Body of pancreas (tissue), 4 donors: Measurements from ENCODE around the gene VAMP3. TPM values are rescaled to one million over a fixed set of nuclear protein-coding genes. Genes with fewer than 3 reads are reported as not detected.

Source experiments
- ATAC-seq: fragments of 150-250 bp; one replicate; pipeline ENCODE4 v1.9.1; 2016
- DNase-seq, 4 donors: peaks; one replicate each; pipeline ENCODE4 v3.0.0-alpha.2; 2019
- H3K27ac ChIP-seq, 4 donors: fragments of 200-600 bp; sonication (generic); 1 replicate in 3 of 4; 2 replicates in 1 of 4; pipeline versions ENCODE4 v1.5.1 to v1.6.1; 2016 to 2019; ENCODE audit warnings: mild to moderate bottlenecking in 1 of 4, mixed read lengths in 1 of 4, moderate library complexity in 1 of 4
- H3K27me3 ChIP-seq, 2 donors: fragments of 200-600 bp; sonication (generic); one replicate each; pipeline ENCODE4 v1.6.0; 2016; ENCODE audit warnings: mild to moderate bottlenecking in 1 of 2
- H3K36me3 ChIP-seq, 2 donors: fragments of 200-600 bp; sonication (generic); replicated peaks in 1 of 2; 2 replicates each; pipeline ENCODE4 v1.5.1; 2016; ENCODE audit warnings: low read depth in 2 of 2; ENCODE audit not compliant: insufficient read depth in 1 of 2
- H3K4me1 ChIP-seq: fragments of 200-600 bp; sonication (generic); one replicate; pipeline ENCODE4 v1.6.0; 2016
- H3K4me3 ChIP-seq, 2 donors: fragments of 200-600 bp; sonication (generic); 1 replicate in 1 of 2; 2 replicates in 1 of 2; pipeline ENCODE4 v1.5.1; 2016 to 2019
- H3K9me3 ChIP-seq, 3 donors: fragments of 200-600 bp; sonication (generic); 1 replicate in 2 of 3; 2 replicates in 1 of 3; pipeline ENCODE4 v1.5.1; 2016
- POLR2A ChIP-seq, 3 donors: fragments of 450-650 bp; IDR thresholded peaks; one replicate each; pipeline ENCODE4 v1.6.1; 2016; ENCODE audit warnings: antibody characterized with exemption in 3 of 3, mild to moderate bottlenecking in 2 of 3
- WGBS, 2 donors: methylation state at CpG; one replicate each; pipeline ENCODE4 v1.1.5; 2017; 5-methylcytosine and 5-hydroxymethylcytosine counted together
- intact Hi-C: fragments of 100-400 bp; cut with DNase I; formaldehyde crosslinking; loops from one replicate; pipeline ENCODE4 v1.15.1; 2023
- total RNA-seq, 2 donors: library from RNA; depleted of rRNA; stranded (reverse); fragments of >200 nt; gene quantifications; one replicate each; pipeline ENCODE4 v1.1.0, GENCODE V29; 2016
- TF ChIP-seq, protein P1 (sequence below), 7 experiments: fragments of 450-650 bp in 4 of 7; fragments of 200-600 bp in 3 of 7; sonication (generic) in 3 of 7; IDR thresholded peaks; one replicate each; pipeline ENCODE4 v1.5.1; 2016 to 2019; ENCODE audit warnings: antibody characterized with exemption in 7 of 7

VAMP3 gene
- total RNA-seq, 2 donors from 2014 or later = 28.0 to 43.3 TPM

DNA sequence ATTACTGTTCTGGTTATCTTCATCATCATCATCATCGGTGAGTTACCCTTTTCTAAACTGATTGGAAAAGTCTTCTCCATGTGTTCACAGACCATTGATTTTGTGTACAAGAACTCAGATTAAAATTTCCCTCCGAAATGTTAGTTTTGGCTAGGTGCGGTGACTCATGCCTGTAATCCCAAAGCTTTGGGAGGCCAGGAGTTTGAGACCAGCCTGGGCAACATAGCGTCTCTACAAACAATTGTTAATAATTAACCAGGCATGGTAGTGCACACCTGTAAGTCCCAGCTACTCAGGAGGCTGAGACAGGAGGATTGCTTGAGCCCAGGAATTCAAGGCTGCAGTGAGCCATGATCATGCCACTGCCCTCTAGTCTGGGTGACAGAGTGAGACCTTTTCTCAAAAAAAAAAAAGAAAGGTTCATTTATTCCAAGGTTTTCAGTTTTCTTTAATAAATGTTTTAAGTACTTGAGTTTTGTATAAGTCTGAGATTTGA is 7.1 kb downstream of the VAMP3 start:
- no peak for TF ChIP-seq POLR2A (IDR thresholded peaks at IDR 0.05)
- TF ChIP-seq, protein P1, sequence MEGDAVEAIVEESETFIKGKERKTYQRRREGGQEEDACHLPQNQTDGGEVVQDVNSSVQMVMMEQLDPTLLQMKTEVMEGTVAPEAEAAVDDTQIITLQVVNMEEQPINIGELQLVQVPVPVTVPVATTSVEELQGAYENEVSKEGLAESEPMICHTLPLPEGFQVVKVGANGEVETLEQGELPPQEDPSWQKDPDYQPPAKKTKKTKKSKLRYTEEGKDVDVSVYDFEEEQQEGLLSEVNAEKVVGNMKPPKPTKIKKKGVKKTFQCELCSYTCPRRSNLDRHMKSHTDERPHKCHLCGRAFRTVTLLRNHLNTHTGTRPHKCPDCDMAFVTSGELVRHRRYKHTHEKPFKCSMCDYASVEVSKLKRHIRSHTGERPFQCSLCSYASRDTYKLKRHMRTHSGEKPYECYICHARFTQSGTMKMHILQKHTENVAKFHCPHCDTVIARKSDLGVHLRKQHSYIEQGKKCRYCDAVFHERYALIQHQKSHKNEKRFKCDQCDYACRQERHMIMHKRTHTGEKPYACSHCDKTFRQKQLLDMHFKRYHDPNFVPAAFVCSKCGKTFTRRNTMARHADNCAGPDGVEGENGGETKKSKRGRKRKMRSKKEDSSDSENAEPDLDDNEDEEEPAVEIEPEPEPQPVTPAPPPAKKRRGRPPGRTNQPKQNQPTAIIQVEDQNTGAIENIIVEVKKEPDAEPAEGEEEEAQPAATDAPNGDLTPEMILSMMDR (IDR thresholded peaks at IDR 0.05) = no peak
- no peak for ATAC-seq
- Histone ChIP-seq H3K36me3 (peaks cover 0 to 10% of the 10 kb centered on the region in 2 donors), H3K4me1 (peaks cover 5% of the 10 kb centered on the region), H3K27me3 (no peaks in the 10 kb centered on the region), H3K27ac (no peak overlapping the region), H3K4me3 (no peak overlapping the region), H3K9me3 (no peaks in the 10 kb centered on the region)
- WGBS, 2 donors = 78 to 81% methylated on average over 4 of the region's 4 CpGs
- no peak for DNase-seq
- intact Hi-C loops = no loop called here

DNA sequence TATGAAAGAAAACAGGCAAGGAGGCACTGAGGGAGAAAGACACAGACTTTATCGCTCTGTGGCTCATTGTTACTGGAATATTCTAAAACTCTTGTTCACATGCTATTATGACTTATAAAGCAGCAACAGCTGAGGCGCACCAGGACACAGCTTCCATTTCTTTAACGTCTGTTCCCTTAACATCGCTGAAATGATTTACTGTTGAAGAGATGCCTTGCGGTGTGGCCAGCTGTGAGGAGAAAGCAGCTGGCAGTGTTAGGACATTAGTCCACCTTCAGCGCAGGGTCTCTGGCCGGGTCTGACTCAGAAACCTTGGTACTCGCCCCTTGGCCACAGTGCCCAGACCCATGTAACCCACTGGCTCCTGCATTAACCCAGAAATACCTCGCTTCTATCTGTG is 9.9 kb downstream of the VAMP3 start:
- intact Hi-C loops = no loop called here
- peaks cover 0 to 10% of the 10 kb centered on the region in 2 donors for H3K36me3 ChIP-seq
- ATAC-seq = no peak

DNA sequence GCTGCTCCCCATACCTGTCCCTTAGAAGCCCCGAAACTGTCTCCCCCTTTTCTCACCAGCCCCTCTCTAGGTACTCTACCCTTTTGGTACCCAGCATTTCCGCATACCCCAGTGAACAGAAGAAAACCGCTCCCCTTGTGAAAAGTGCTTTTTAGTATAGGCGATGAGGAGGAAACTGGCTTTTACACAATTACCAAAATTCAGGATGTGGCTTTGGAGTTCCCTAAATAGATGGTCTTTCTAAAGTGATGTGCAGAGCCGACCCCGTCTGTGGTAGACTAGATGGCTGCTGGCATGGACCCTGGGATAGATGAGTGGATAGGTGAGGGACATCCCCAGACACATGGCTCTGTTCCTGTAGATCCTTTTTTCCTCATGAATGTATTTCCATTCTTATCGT is 10.4 kb downstream of the VAMP3 start:
- intact Hi-C loops = no loop called here
- Histone ChIP-seq H3K4me3 (no peak overlapping the region), H3K27me3 (no peaks in the 10 kb centered on the region), H3K27ac (no peak overlapping the region), H3K36me3 (peaks cover 0 to 10% of the 10 kb centered on the region in 2 donors), H3K9me3 (no peaks in the 10 kb centered on the region), H3K4me1 (peaks cover 24% of the 10 kb centered on the region)
- DNase-seq (no peak), ATAC-seq (no peak)
- WGBS, 2 donors = 63 to 68% methylated on average over 6 to 7 of the region's 7 CpGs
- no peak for TF ChIP-seq POLR2A (IDR thresholded peaks at IDR 0.05)
- TF ChIP-seq, protein P1 (IDR thresholded peaks at IDR 0.05) = no peak

More for the DNA sequence above, 9.9 kb downstream of the VAMP3 start:
- 89 to 92% methylated on average over 9 of the region's 9 CpGs for WGBS, 2 donors
- H3K27me3 ChIP-seq = no peaks in the 10 kb centered on the region
- H3K4me1 ChIP-seq = peaks cover 21% of the 10 kb centered on the region
- H3K27ac ChIP-seq = no peak overlapping the region
- TF ChIP-seq POLR2A (IDR thresholded peaks at IDR 0.05) = no peak
- TF ChIP-seq, protein P1 (IDR thresholded peaks at IDR 0.05) = no peak
- no peak overlapping the region for H3K4me3 ChIP-seq
- H3K9me3 ChIP-seq = no peaks in the 10 kb centered on the region
- no peak for DNase-seq

DNA sequence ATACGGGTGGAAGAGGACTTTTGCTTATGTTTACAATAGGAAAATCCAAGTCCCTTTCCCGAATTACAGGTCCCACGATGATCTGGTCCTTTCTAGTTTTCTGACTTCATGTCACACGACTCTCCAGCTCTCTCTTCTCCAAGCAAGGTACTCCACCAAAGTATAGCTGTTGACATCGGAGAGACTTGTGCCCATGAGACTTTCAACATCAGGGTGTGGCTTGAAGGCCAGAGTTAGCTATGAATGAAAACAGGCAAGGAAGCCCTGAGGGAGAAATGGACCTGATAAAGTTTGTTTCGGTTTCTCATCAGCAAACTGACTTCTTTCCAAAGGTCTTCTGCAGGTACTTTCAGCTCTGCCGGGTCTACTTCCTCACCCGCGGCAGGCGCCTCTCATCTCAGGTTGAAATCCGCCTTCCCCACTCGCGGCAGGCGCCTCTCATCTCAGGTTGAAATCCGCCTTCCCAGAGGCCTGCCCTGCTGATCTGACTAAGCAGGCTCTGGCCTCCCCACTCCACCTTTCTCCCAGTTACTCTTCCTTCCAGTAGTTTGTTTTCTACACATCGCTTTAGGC is 10.9 kb downstream of the VAMP3 start:
- 77 to 86% methylated on average over 16 of the region's 16 CpGs for WGBS, 2 donors
- ATAC-seq = no peak
- peaks cover 0 to 10% of the 10 kb centered on the region in 2 donors for H3K36me3 ChIP-seq
- H3K27me3 ChIP-seq = no peaks in the 10 kb centered on the region
- H3K4me3 ChIP-seq = no peak overlapping the region
- H3K27ac ChIP-seq = no peak overlapping the region
- TF ChIP-seq, protein P1 (IDR thresholded peaks at IDR 0.05) = no peak
- TF ChIP-seq POLR2A (IDR thresholded peaks at IDR 0.05) = no peak
- H3K9me3 ChIP-seq = no peaks in the 10 kb centered on the region
- H3K4me1 ChIP-seq = peaks cover 29% of the 10 kb centered on the region
- intact Hi-C loops = no loop called here
- DNase-seq = peak in 1 of 4 donors; percentile 11
